ENCODE measurements around the gene PBRM1. TPM values are rescaled to one million over a fixed set of nuclear protein-coding genes. Genes with fewer than 3 reads are reported as not detected.

PBRM1 gene
- total and polyA plus RNA-seq, 2 of the 8 experiments (the other 6 are each of a cell fraction or from before 2014, with no cell fraction given), result 19.3 to 65.8 TPM

- no peak for TF ChIP-seq CHD7 (IDR thresholded peaks at IDR 0.05; ENCODE audit: insufficient replicate concordance, low read length)
- no peak for TF ChIP-seq RAD21 (IDR thresholded peaks at IDR 0.05 in 1 of 2, conservative IDR thresholded peaks at IDR 0.05 in 1 of 2; ENCODE audit: low read depth in 2 of 2, low read length in 2 of 2)
- TF ChIP-seq POLR2AphosphoS5 (IDR thresholded peaks at IDR 0.05; ENCODE audit: low read depth, low read length), result no peak
- TF ChIP-seq TBP (IDR thresholded peaks at IDR 0.05; ENCODE audit: low read depth, low read length), result no peak
- TF ChIP-seq BACH1 (IDR thresholded peaks at IDR 0.05; ENCODE audit: low read length), result no peak
- TF ChIP-seq CTBP2 (IDR thresholded peaks at IDR 0.05; ENCODE audit: borderline replicate concordance, insufficient read depth, insufficient read length, low read length), result no peak
- TF ChIP-seq MAFK (IDR thresholded peaks at IDR 0.05; ENCODE audit: low read depth, low read length), result no peak
- TF ChIP-seq RBBP5 (IDR thresholded peaks at IDR 0.05; ENCODE audit: borderline replicate concordance, low read depth, low read length), result no peak
- TF ChIP-seq RXRA (IDR thresholded peaks at IDR 0.05; ENCODE audit: insufficient read depth, low read depth, low read length), result no peak
Observed at GRCh38 chr3:52498137-52499054, 187.3 kb downstream of the PBRM1 start (continued).

Data from H1 (cell line).